Posterior vena cava (tissue), 2 donors: Measurements from ENCODE around the gene CFAP161. TPM values are rescaled to one million over a fixed set of nuclear protein-coding genes. Genes with fewer than 3 reads are reported as not detected.
"Not testable (repeated sequence)": the region's sequence is repeated elsewhere in the genome, so short reads cannot be mapped to it uniquely, and the experiment has no call there.

Source experiments
- DNase-seq: peaks from one replicate; pipeline ENCODE4 v3.0.0-alpha.2; 2020; ENCODE audit warnings: low spot score
- intact Hi-C, 2 donors: fragments of 100-400 bp; cut with DNase I; formaldehyde crosslinking; loops; one replicate each; pipeline versions ENCODE4 v1.14.1 to v1.14.2; 2022 to 2023
- total RNA-seq, 2 donors: library from RNA; stranded (reverse); fragmentation: NEBNext Ultra II Directional; extraction: Animal tissue kit (Norgen Biotek cat#: 25700); gene quantifications; one replicate each; pipeline ENCODE4 v1.2.1, GENCODE V29; 2021
- donor health status: DM: yes; HTN: yes; CAD: no.
- donor health status: DM: yes; HTN: yes; CAD: no.

Gene CFAP161
- total RNA-seq, 2 donors from 2014 or later = 0.52 TPM; not detected in 1

DNA sequence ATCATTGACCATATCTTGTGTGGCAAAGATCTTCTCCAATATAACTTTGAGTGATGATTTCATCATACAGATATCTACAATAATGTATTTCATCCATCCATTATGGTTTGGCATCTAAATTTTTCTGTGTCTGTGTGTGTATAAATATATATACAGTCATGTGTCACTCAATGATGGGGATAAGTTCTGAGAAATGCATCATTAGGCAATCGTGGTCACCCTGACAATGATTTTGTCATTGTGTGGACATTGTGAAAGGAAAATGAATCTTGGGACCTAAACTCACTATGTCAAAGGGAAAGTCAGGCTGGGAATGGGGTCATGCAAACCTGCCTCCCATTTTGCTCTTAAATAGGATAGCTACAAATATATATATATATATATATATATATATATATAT is 12.4 kb downstream of the CFAP161 start:
- DNase-seq = no peak
- intact Hi-C loops = no loop called here

DNA sequence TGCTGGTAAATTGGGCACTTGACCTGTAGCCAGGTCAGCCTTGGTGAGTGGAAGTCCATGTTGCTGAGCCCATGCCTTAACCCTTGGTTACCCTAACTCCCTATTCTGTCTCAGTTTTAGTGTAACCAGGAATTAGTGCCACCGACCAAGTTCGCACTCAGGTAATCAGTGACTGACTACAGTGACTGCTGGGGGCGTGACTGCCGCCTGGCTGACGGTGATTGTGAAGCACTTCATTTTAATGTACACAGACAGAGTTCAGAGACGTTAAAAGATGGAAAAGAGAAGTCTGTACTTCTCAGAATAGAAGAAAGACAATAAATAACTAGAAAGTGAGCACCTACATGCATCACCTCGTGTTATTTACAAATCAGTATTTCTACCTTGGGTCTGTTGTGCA is 17.3 kb downstream of the CFAP161 start:
- DNase-seq = no peak
- intact Hi-C loops = loop anchor here (1.0 to 10.0 kb wide), 3 partner anchors 25 to 113 kb away; no protein-coding TSS in a partner anchor

DNA sequence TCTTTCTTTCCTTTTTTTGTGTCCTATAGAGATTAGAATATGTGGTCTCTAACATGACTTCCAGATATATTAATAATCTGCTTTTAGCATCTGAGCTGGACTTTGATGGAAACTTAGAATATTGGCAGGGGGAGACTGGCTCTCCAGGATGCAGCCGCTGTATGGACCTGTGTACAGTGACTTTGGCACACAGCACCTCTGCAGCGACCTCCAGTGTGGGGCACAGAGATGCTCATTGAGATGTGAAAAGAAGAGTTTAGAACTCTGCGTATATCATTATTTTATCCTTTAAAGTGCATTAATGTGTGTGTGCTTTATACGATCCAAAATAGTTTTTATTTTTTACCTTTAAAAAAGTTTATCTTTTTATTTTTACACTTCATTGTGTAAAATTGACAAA is 18.3 kb downstream of the CFAP161 start:
- intact Hi-C loops = loop anchor here (10.0 kb wide), 2 partner anchors 102 to 112 kb away; no protein-coding TSS in a partner anchor
- no peak for DNase-seq

DNA sequence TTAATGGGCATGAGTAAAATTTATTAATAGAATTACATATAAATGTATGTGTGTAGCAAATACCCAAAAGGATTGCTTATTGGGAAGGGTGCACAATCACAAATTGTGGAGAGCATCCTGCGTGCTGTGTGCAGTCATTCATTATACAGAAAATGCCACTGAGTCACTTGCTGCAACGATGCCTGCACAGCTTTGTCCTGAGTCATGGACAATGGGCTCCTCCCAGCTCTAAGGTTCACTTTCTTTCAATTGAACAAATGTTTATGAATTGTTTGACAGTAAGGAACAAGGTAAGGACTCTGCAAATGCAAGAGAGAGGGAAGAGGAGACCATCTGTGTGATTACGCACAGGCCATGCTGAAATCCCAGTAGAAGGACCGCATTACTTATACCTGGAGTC is 18.7 kb downstream of the CFAP161 start:
- intact Hi-C loops = loop anchor here (10.0 kb wide), 2 partner anchors 102 to 112 kb away; no protein-coding TSS in a partner anchor
- no peak for DNase-seq

DNA sequence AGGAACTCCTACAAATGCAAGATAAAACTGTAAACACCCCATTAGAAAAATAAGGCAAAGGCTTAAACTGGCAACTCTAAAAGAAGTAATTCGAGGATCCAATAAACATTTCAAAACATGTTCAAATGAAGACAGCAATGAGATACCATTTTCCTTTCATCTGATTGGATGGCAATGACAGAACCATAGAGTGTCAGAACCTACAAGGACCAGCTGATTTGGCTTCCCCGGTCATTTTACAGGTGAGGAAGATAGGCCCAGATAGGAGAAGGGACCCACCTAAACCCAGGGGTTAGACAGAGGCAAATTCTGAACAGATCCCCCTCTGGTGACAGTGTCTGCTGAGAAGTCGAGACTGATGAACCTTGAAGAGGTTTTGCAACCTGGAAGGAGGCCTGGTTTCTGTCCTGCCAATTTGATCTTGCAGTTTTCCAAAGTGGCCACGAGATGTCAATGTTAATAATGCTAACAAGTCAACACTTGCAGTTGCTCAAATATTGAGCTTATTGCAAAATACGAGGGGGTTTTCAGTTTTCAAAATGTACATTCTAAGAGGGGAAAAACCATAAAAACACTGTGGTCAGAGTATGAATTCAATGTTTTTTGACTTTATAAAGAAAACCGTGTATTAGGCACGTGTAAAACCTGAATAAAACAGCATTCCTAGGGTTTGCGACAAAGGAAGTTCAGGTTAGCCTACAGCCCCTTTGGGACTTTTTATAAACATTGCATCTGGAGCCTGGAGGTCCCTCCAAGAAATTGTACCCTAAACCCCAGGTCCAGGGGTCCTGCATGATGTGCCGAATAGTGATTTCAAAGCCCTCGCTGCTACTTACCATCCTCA is 21.5 kb downstream of the CFAP161 start:
- intact Hi-C loops = loop anchor here (10.0 kb wide), 2 partner anchors 99 to 109 kb away; no protein-coding TSS in a partner anchor
- DNase-seq = no peak

DNA sequence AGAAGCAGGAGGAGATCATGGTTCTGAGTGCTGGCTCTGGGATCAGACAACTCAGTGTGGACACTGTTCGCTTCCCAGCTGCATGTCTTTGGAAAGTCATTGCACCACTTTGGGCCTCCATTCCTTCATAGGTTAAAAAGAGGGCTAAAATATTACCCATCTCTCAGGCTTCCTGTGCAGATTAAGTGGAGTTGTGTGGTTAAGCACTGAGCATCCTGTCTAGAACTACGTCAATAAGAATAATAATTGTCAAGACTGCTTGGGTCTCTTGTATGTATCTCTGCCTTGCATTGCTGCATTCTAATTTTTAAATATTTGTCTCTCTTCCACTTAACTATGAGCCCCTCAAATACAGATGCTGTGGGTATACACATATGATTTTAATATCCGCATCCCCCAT is 22.3 kb downstream of the CFAP161 start:
- DNase-seq = no peak
- intact Hi-C loops = loop anchor here (10.0 kb wide), 2 partner anchors 98 to 108 kb away; no protein-coding TSS in a partner anchor

DNA sequence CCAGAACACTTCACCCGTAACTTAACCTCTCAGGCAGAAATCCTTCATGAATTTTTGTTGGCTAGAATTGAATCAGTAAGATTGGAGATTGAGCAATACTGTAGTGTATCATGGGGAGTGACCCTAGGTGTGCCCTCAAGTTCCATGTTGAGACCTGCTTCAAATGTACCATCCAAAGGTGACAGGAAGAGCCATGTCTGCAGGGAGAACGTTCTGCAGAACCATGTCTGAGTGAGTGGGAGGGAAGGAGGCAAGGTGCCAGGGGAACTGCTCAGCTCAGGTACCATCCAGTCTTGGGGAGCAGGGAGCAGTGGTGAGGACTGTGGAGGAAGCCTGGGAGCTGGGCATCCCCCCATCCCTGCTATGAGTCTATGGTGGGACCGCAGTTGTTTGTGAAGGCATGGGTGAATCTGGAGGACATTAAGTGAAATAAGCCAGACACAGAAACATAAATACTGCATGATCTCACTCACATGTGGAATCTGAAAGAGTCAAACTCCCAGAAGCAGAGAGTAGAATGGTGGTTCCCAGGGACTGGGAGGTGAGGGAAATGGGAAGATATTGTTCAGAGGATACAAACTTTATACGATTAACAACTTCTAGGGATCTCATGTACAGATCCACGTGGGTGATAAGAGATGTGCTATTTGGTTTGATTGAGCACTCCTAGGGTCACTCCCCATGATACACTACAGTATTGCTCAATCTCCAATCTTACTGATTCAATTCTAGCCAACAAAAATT is 23.3 kb downstream of the CFAP161 start:
- no peak for DNase-seq
- intact Hi-C loops = loop anchor here (10.0 kb wide), 2 partner anchors 97 to 107 kb away; no protein-coding TSS in a partner anchor

DNA sequence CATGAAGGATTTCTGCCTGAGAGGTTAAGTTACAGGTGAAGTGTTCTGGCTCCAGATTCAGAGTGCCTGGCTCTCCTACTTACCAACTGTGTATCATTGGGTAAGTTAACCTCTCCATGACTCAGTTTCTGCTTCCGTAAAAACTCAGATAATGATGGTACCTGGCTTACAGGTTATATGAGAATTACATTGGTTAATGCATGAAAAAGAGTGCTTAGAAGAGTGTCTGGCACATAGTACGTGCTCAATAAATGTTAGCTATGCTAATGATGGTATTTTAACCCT is 23.8 kb downstream of the CFAP161 start:
- DNase-seq = no peak

DNA sequence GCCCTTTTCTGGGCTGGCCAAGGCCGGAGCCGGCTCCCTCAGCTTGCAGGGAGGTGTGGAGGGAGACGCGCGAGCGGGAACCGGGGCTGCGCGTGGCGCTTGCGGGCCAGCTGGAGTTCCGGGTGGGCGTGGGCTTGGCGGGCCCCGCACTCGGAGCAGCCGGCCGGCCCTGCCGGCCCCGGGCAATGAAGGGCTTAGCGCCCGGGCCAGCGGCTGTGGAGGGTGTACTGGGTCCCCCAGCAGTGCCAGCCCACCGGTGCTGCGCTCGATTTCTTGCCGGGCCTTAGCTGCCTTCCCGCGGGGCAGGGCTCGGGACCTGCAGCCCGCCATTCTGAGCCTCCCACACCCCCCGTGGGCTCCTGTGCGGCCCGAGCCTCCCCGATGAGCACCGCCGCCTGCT is 24.5 kb downstream of the CFAP161 start:
- intact Hi-C loops = loop anchor here (10.0 kb wide), 2 partner anchors 96 to 106 kb away; no protein-coding TSS in a partner anchor
- not testable (repeated sequence) for DNase-seq

More for the DNA sequence above, 23.8 kb downstream of the CFAP161 start:
- intact Hi-C loops = loop anchor here (10.0 kb wide), 2 partner anchors 97 to 107 kb away; no protein-coding TSS in a partner anchor

DNA sequence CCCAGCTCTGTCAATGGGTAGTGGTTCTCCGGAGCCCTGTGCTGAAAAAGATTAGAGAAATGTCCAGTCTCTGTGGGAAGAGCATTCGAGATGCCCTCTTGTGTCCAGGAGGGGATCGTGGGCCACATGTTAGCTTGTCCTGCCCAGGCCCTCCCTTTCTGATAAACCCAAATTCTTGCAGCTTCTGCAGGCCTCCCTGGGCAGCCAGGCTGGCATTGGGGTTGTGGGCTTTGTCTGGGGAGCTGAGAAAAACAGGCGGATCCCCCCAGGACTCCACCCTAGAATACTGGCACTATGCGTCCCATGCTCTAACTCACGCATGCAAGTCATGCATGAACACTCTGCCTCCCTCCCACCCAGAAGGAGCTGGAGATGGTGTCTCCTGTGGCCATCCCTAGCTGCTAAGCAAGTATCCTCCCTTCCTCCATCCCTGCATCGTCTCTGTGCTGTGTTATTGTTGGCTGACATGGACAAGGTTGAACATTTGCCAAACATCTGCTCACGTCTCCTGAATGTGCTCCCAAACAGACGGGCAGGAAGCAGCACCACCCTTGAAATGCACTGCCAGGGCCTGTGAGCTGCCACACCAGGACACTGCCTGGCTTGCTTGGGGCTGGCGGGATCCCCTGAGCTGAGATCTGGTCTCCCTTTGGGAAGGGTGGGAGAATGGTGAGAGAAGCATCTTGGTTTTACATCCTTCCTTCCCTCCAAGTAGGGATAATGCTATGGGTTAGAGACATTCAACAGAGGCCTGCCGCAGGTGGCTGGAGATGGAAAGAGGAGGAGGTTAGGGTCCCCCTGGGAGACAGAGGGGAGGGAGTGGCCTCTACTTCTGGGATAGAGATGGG is 26.5 kb downstream of the CFAP161 start:
- intact Hi-C loops = no loop called here
- DNase-seq = no peak

DNA sequence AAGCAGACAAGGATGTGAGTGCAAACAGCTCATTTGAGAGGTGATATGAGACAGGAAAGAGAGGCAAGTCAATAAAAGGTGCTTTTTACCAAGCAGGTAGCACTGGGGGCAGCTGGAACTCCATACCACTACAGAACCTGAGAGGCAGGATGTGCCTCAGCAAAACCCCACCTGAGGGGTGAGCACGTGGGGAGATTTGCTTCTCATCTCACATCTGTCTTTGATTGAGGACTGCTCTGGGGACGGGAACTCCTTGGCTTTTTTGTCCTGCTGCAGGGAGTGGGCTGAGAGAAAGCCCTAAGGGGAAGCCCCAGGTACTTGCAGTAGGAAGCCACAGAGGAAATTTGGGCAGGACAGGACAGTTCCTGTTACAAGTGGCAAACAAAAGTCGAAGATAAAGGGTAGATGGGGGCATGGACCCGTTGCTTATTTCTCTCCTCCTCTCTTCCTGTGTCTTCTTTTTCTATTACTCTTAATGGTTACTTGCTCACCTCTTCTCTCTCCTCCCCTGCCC is 27.1 kb downstream of the CFAP161 start:
- no peak for DNase-seq
- intact Hi-C loops = no loop called here

DNA sequence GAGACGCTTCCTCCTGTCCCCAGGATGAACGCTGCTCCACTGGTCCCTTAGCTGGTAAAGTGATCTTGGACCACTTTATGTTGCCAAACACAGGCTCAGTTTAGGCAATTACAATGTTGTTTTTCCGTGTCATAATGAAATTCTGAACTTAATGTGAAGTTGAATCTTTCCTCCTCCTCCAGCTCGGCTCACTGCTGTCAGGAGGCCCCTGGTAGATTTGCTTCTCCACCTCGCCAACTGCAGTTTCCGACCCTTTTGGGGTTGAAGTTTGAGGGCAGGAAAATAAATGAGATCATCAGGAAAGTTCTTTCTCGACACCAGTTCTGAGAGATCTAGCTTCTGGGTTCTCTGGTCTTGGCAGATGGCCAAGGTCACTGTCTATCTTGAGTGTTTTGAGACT is 27.8 kb downstream of the CFAP161 start:
- no peak for DNase-seq
- intact Hi-C loops = no loop called here

DNA sequence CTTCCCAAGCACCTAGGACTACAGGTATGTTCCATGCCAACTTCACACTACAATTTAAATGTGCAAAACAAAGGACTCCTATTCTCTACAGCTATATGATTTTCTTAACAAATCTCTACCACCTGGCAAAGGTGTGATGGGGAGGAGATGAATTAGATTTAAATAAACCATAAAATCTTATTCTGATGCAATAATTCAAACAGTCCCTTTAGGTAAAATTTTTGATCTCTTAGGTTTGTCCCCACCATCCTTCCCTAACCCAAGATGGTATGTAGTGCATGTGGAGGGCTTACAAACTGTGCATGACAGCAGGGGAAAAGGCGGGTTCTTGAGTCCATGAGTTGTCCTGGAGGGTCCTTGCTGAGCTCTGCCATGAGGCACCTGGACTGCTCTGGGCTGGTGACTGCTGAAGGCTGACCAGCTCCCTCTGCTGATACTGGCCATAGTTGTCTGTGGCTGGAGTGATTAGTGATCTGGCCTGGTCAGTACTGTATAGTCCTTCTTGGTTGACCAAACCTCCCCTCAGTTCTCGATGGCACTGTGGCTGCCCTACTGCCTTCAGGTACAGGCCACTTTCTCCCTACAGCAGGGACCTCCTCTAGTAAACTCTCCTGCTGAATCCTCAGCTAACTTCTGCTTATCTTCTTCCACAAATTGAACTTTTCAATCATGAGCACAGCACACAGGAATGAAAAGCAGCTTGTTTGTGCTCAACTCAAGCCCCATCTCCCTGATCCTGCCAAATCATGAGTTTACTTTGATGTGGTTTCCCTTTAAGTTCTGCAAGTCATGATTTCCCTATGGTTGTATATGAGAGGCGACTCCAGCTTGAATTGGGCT is 30.1 kb downstream of the CFAP161 start:
- intact Hi-C loops = no loop called here
- no peak for DNase-seq

DNA sequence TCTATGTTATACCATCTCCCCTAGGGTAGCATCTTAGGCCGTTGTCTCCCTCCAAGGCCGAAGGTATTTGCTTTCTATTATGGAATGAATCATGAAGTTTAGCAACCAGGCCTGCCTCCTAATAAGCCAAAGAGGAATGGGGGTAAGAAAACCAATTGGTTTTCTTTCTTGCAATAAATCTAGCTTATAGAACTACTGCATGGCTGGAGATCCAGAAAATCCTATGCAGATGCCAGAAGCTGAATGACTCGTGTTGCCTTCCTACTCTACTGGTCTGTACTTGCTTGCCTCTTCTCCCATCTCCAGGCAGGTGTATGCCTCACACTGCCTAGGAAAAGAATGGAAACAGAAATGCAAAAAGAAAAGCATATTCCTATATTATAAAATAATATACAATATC is 31.5 kb downstream of the CFAP161 start:
- no peak for DNase-seq
- intact Hi-C loops = no loop called here

DNA sequence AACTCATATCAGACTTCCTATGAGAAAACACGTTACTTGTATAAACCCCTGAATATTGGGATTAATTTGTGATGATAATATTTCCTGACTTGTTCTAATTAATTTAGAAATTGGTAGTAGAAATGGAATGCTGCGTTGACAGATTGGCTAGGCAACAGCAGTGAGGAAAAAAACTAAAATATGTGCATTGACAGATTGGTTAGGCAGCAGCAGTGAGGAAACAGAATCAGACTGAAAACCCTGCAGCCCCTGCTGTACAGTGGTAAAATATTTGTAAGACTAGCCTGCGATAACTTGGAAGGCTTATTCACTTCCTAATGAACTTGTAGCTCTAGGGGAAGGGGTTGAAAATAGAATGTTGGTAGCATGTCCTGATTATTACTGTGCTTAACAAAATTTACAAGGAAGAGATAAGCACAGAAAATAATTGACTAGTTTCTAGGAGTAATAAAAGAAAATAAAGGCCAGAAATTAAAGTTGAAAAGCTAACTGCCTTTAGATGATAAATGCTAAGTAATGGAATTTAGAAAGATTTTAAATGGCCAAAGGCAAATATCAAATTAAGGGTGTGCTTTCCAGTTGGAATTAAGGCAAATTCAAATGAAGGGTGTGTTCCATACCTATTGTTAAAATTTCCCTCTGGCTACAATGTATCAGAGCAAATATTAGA is 32.7 kb downstream of the CFAP161 start:
- intact Hi-C loops = no loop called here

DNA sequence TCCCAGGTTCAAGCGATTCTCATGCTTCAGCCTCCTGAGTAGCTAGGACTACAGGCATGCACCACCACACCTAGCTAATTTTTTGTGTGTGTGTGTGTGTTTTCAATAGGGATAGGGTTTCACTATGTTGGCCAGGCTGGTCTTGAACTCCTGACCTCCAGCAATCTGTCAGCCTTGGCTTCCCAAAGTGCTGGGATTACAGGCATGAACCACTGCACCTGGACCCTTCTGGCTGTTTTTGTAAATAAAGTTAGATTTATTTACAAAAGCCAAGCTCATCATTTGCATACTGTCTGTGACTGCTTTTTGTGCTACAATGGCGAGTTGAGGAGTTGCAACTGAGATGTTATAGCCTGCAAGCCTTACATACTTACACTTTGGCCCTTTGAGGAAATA is 34.1 kb downstream of the CFAP161 start:
- DNase-seq = no peak

More for the DNA sequence above, 32.7 kb downstream of the CFAP161 start:
- DNase-seq = no peak

DNA sequence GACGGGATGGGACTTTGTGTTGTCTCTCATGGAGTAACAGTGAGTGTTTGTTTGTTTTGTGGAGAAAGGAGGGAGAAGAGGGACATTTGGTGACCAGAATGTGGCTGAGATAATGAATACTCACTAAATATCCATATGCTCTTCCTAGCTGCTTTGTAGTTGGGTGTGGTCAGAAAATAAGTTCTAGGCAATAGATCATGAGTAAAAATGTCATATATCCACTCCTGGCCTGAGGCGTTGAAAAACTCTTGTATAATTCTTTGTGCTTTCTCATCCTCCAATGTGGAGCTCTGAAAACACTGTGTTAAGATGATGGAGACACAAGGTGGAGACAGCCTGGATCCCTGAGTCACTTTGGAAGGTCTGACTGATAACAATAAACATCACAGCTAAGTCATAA is 34.6 kb downstream of the CFAP161 start:
- intact Hi-C loops = no loop called here
- DNase-seq = no peak

More for the DNA sequence above, 34.1 kb downstream of the CFAP161 start:
- intact Hi-C loops = no loop called here

DNA sequence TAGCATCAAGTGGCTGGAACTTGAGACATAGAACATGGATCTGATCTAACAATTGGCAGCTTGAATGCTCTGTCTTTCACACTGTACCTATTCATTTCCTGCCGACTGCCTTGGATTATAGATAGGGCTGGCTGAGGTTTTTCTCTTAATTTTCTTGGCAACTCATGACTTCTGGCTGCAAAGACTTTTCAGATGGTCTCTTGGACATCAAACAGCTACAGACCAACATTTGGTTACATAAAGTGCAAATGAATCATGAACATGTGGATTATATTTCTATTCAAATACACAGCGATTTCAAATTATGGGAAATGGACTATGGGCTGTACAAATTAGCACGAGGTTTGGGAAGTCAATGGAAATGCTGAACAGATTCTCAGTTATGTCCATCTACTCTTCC is 36.4 kb downstream of the CFAP161 start:
- no peak for DNase-seq
- intact Hi-C loops = no loop called here
